BE2C (cell line): ENCODE data around the gene SOAT2.
"Not testable (repeated sequence)": the region's sequence is repeated elsewhere in the genome, so short reads cannot be mapped to it uniquely, and the experiment has no call there.

ENCODE experiments used
- DNase-seq: peaks from one replicate; pipeline ENCODE4 v3.0.0-alpha.2; 2020
- H3K27me3 ChIP-seq: fragments of 250-450 bp; sonication (Bioruptor Pico); 2 replicates; pipeline ENCODE4 v1.5.1; 2020; ENCODE audit warnings: mild to moderate bottlenecking
- H3K36me3 ChIP-seq: fragments of 250-450 bp; sonication (Bioruptor Pico); 2 replicates; pipeline ENCODE4 v1.5.1; 2020; ENCODE audit warnings: mild to moderate bottlenecking
- H3K4me1 ChIP-seq: fragments of 250-450 bp; sonication (Bioruptor Pico); 2 replicates; pipeline ENCODE4 v1.5.1; 2020
- H3K4me3 ChIP-seq: 2 replicates; pipeline ENCODE4 v1.5.1; 2011; ENCODE audit warnings: low read depth, low read length
- H3K9me3 ChIP-seq: fragments of 250-450 bp; sonication (Bioruptor Pico); 2 replicates; pipeline ENCODE4 v1.5.1; 2020
- TF ChIP-seq, protein P1 (sequence below): IDR thresholded peaks from 2 replicates; pipeline ENCODE4 v1.5.1; 2012; ENCODE audit warnings: mild to moderate bottlenecking, low read depth, low read length

SOAT2 gene

GRCh38 chr12:53094394-53094787 lies 8.9 kb upstream of the SOAT2 start:
- H3K4me3 ChIP-seq, result no peak overlapping the region
- DNase-seq, result no peak
- H3K9me3 ChIP-seq, result no peaks in the 10 kb centered on the region
- H3K36me3 ChIP-seq, result no peaks in the 10 kb centered on the region
- no peaks in the 10 kb centered on the region for H3K27me3 ChIP-seq
- H3K4me1 ChIP-seq, result peaks cover 7% of the 10 kb centered on the region
- TF ChIP-seq, protein P1, sequence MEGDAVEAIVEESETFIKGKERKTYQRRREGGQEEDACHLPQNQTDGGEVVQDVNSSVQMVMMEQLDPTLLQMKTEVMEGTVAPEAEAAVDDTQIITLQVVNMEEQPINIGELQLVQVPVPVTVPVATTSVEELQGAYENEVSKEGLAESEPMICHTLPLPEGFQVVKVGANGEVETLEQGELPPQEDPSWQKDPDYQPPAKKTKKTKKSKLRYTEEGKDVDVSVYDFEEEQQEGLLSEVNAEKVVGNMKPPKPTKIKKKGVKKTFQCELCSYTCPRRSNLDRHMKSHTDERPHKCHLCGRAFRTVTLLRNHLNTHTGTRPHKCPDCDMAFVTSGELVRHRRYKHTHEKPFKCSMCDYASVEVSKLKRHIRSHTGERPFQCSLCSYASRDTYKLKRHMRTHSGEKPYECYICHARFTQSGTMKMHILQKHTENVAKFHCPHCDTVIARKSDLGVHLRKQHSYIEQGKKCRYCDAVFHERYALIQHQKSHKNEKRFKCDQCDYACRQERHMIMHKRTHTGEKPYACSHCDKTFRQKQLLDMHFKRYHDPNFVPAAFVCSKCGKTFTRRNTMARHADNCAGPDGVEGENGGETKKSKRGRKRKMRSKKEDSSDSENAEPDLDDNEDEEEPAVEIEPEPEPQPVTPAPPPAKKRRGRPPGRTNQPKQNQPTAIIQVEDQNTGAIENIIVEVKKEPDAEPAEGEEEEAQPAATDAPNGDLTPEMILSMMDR, result no peak

- H3K9me3 ChIP-seq, H3K27me3 ChIP-seq, H3K36me3 ChIP-seq, H3K4me3 ChIP-seq, H3K4me1 ChIP-seq, DNase-seq: not testable (repeated sequence)
These were observed 8.3 kb upstream of the SOAT2 start for GRCh38 chr12:53094796-53095595.

- not testable (repeated sequence) for H3K27me3 ChIP-seq, H3K4me3 ChIP-seq, DNase-seq, H3K4me1 ChIP-seq, H3K36me3 ChIP-seq, H3K9me3 ChIP-seq
These were observed 7.7 kb upstream of the SOAT2 start for GRCh38 chr12:53095596-53095895.

GRCh38 chr12:53096089-53096741 lies 7.1 kb upstream of the SOAT2 start:
- H3K36me3 ChIP-seq, result no peaks in the 10 kb centered on the region
- H3K4me1 ChIP-seq, result peaks cover 7% of the 10 kb centered on the region
- no peaks in the 10 kb centered on the region for H3K9me3 ChIP-seq
- TF ChIP-seq, protein P1, result no peak
- H3K27me3 ChIP-seq, result no peaks in the 10 kb centered on the region
- DNase-seq, result no peak
- H3K4me3 ChIP-seq, result no peak overlapping the region

GRCh38 chr12:53096759-53097158 lies 6.5 kb upstream of the SOAT2 start:
- H3K27me3 ChIP-seq, result no peaks in the 10 kb centered on the region
- H3K9me3 ChIP-seq, result no peaks in the 10 kb centered on the region
- no peaks in the 10 kb centered on the region for H3K36me3 ChIP-seq
- H3K4me1 ChIP-seq, result peaks cover 7% of the 10 kb centered on the region
- DNase-seq, result no peak
- TF ChIP-seq, protein P1, result no peak
- H3K4me3 ChIP-seq, result no peak overlapping the region; the same call in 1 of the 2 replicates

DNA sequence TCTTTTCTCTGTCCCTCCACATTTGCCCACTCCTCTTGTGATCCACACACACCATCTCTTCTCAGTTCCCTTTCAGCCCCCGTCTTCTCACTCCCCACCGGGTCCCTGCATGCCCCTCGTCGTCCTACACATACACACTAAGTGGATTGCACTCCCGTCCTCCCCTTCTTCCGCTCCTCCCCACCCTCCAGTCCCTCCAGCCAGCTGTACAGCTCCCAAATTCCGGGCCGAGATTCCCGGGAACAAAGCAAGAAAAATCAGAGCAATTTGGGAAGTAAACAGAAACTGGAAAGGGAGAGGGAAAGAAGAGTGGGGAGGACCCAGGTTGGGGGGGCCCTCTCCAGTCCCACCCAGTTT lies 6.1 kb upstream of the SOAT2 start:
- Histone ChIP-seq H3K4me1 (peaks cover 7% of the 10 kb centered on the region), H3K4me3 (peak overlapping the region; percentile 72), H3K9me3 (no peaks in the 10 kb centered on the region), H3K27me3 (no peaks in the 10 kb centered on the region), H3K36me3 (no peaks in the 10 kb centered on the region)
- TF ChIP-seq, protein P1, result no peak
- DNase-seq, result no peak

DNA sequence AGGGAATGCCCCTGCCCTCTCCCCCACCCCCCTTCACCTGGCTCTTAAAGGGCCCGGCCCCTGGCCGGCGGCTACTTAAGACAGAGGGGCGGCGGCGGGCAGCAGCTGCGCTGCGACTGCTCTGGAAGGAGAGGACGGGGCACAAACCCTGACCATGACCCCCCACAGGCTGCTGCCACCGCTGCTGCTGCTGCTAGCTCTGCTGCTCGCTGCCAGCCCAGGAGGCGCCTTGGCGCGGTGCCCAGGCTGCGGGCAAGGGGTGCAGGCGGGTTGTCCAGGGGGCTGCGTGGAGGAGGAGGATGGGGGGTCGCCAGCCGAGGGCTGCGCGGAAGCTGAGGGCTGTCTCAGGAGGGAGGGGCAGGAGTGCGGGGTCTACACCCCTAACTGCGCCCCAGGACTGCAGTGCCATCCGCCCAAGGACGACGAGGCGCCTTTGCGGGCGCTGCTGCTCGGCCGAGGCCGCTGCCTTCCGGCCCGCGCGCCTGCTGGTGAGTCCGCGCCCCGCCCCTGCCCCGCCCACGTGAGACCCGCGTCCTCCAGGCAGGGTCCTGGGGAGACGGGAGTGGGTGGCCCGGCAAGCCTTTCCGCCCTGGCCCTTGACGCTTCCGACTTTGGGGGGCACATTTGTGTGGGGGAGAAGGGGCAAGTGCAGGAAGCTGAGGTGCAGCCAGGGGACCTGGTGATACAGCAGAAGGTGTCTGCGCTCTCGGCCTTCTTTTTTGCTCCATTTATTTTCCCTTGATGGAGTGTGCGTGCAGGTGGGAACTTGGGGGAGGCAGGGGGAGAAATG lies 5.5 kb upstream of the SOAT2 start, which contains the start of gene IGFBP6:
TSS of gene IGFBP6 (plus strand) at position 104 of the 790 bp plus-strand sequence. CDS start at position 155, 51 bp downstream.
- DNase-seq, result peak; percentile 77
- no peaks in the 10 kb centered on the region for H3K36me3 ChIP-seq
- H3K4me1 ChIP-seq, result peaks cover 7% of the 10 kb centered on the region
- TF ChIP-seq, protein P1, result no peak
- no peaks in the 10 kb centered on the region for H3K27me3 ChIP-seq
- H3K9me3 ChIP-seq, result no peaks in the 10 kb centered on the region
- peak within 1 kb of the TSS; percentile 72 for H3K4me3 ChIP-seq
